MCF 10A (cell line): ENCODE results near the gene APBA1. TPM values are rescaled to one million over a fixed set of nuclear protein-coding genes. Genes with fewer than 3 reads are reported as not detected.

Source experiments
- BruUV-seq: library from RNA; stranded (reverse); fragments of 400-500 nt; replicated peaks from 2 replicates; lab custom pipeline; 2021; lab: Mats Ljungman, UMichigan
- CTCF ChIA-PET: fragments of 300-600 bp; sonication (Branson Sonifier 250); formaldehyde crosslinking; extraction: SDS; loops from one replicate; lab custom pipeline; 2021; ENCODE audit warnings: antibody characterized with exemption, inconsistent platforms; lab: Yijun Ruan, JAX
- POLR2A ChIA-PET: fragments of 300-600, 350-650 bp; sonication (Branson Sonifier 250); formaldehyde crosslinking; extraction: SDS; loops from one replicate; lab custom pipeline; 2020; ENCODE audit warnings: antibody characterized with exemption, inconsistent platforms; lab: Yijun Ruan, JAX
- DNase-seq: peaks from one replicate; pipeline ENCODE4 v3.0.0-alpha.2; 2018; ENCODE audit not compliant: unreplicated experiment
- H3K27ac Mint-ChIP-seq: one replicate; pipeline ENCODE4 v1.8.0; 2022; ENCODE audit warnings: mild to moderate bottlenecking, low read depth, mixed read lengths; ENCODE audit not compliant: unreplicated experiment
- H3K27me3 Mint-ChIP-seq: one replicate; pipeline ENCODE4 v1.8.0; 2022; ENCODE audit warnings: mixed read lengths; ENCODE audit not compliant: insufficient read depth, unreplicated experiment
- H3K36me3 Mint-ChIP-seq: one replicate; pipeline ENCODE4 v1.8.0; 2022; ENCODE audit warnings: mild to moderate bottlenecking, moderate library complexity, mixed read lengths; ENCODE audit not compliant: insufficient read depth, unreplicated experiment
- H3K4me1 Mint-ChIP-seq: one replicate; pipeline ENCODE4 v1.8.0; 2022; ENCODE audit warnings: mixed read lengths; ENCODE audit not compliant: insufficient read depth, unreplicated experiment
- H3K4me3 Mint-ChIP-seq: one replicate; pipeline ENCODE4 v1.8.0; 2022; ENCODE audit warnings: mild to moderate bottlenecking, moderate library complexity, mixed read lengths; ENCODE audit not compliant: unreplicated experiment
- H3K9me3 Mint-ChIP-seq: one replicate; pipeline ENCODE4 v1.8.0; 2022; ENCODE audit warnings: mixed read lengths; ENCODE audit not compliant: unreplicated experiment
- CTCF ChIP-seq: fragments of 200-600 bp; IDR thresholded peaks from one replicate; pipeline ENCODE4 v1.8.0; 2022; ENCODE audit warnings: antibody characterized with exemption, mild to moderate bottlenecking; ENCODE audit not compliant: unreplicated experiment
- intact Hi-C: fragments of 100-400 bp; cut with micrococcal nuclease; formaldehyde crosslinking; loops from 2 replicates; pipeline ENCODE4 v1.14.1; 2022
- total RNA-seq: library from RNA; stranded (reverse); gene quantifications from 2 replicates; pipeline ENCODE4 v1.2.3, GENCODE V29; 2022

APBA1 gene
- total RNA-seq, 1 experiment from 2014 or later: 0.07 TPM

GRCh38 chr9:69389437-69389995, 282.7 kb downstream of the APBA1 start:
- no peaks in the 10 kb centered on the region for H3K36me3 Mint-ChIP-seq
- no peak for TF ChIP-seq CTCF
- DNase-seq: no peak
- intact Hi-C loops: no loop called here
- ChIA-PET CTCF (interaction anchor here (0.5 kb wide), 1 partner anchor 694 kb away, joined by 6 read pairs; no protein-coding TSS in a partner anchor), POLR2A (no interaction called here)
- no peak overlapping the region for H3K27ac Mint-ChIP-seq
- no peaks in the 10 kb centered on the region for H3K9me3 Mint-ChIP-seq
- H3K4me1 Mint-ChIP-seq: no peaks in the 10 kb centered on the region
- peaks cover 38% of the 10 kb centered on the region for H3K27me3 Mint-ChIP-seq
- no peak overlapping the region for H3K4me3 Mint-ChIP-seq
- no TSS peak for BruUV-seq

GRCh38 chr9:69388596-69388995, 283.6 kb downstream of the APBA1 start:
- intact Hi-C loops: no loop called here
- no peak for TF ChIP-seq CTCF
- Mint-ChIP-seq H3K4me1 (no peaks in the 10 kb centered on the region), H3K27ac (no peak overlapping the region), H3K36me3 (no peaks in the 10 kb centered on the region), H3K27me3 (peaks cover 38% of the 10 kb centered on the region), H3K4me3 (no peak overlapping the region), H3K9me3 (no peaks in the 10 kb centered on the region)
- no peak for DNase-seq
- CTCF ChIA-PET: no interaction called here
- no TSS peak for BruUV-seq
- POLR2A ChIA-PET: interaction anchor here (0.6 kb wide), 1 partner anchor 10 kb away, joined by 4 read pairs; no protein-coding TSS in a partner anchor

- BruUV-seq: no TSS peak
- Mint-ChIP-seq H3K9me3 (no peaks in the 10 kb centered on the region), H3K36me3 (no peaks in the 10 kb centered on the region), H3K4me3 (no peak overlapping the region), H3K27ac (no peak overlapping the region), H3K27me3 (peaks cover 38% of the 10 kb centered on the region), H3K4me1 (no peaks in the 10 kb centered on the region)
- TF ChIP-seq CTCF: no peak
- CTCF ChIA-PET: no interaction called here
- DNase-seq: no peak
- POLR2A ChIA-PET: no interaction called here
- intact Hi-C loops: no loop called here
These were observed 285.5 kb downstream of the APBA1 start for GRCh38 chr9:69386651-69387050.

- no peak for TF ChIP-seq CTCF
- Mint-ChIP-seq H3K4me1 (no peaks in the 10 kb centered on the region), H3K4me3 (no peak overlapping the region), H3K27ac (no peak overlapping the region), H3K9me3 (no peaks in the 10 kb centered on the region), H3K27me3 (peaks cover 38% of the 10 kb centered on the region), H3K36me3 (no peaks in the 10 kb centered on the region)
- DNase-seq: no peak
- no TSS peak for BruUV-seq
- ChIA-PET CTCF (interaction anchor here (0.6 kb wide), 1 partner anchor 546 kb away, joined by 3 read pairs; no protein-coding TSS in a partner anchor), POLR2A (interaction anchor here (1.0 kb wide), 1 partner anchor 211 kb away, joined by 3 read pairs; the partner anchor contains the start of gene TJP2)
- intact Hi-C loops: no loop called here
These were observed 286.6 kb downstream of the APBA1 start for GRCh38 chr9:69385581-69386033.
